HUES48 (cell line): ENCODE results near the gene AHNAK2.
"Not testable (repeated sequence)": the region's sequence is repeated elsewhere in the genome, so short reads cannot be mapped to it uniquely, and the experiment has no call there.

Source experiments
- H3K27ac ChIP-seq: one replicate; pipeline ENCODE4 v1.7.0; 2013; ENCODE audit warnings: low read depth, low read length, inconsistent platforms
- H3K27me3 ChIP-seq: 2 replicates; pipeline ENCODE4 v1.6.1; 2013; ENCODE audit warnings: mild to moderate bottlenecking, low read length; ENCODE audit not compliant: control insufficient read depth, insufficient read depth
- H3K36me3 ChIP-seq: 2 replicates; pipeline ENCODE4 v1.6.1; 2013; ENCODE audit warnings: low read length; ENCODE audit not compliant: control insufficient read depth, insufficient read depth
- H3K4me1 ChIP-seq: 2 replicates; pipeline ENCODE4 v1.6.1; 2013; ENCODE audit warnings: mild to moderate bottlenecking, low read length; ENCODE audit not compliant: control insufficient read depth, insufficient read depth
- H3K4me3 ChIP-seq: 2 replicates; pipeline ENCODE4 v1.5.1; 2013; ENCODE audit warnings: mild to moderate bottlenecking, low read depth, low read length
- H3K9ac ChIP-seq: 2 replicates; pipeline ENCODE4 v1.6.1; 2013; ENCODE audit warnings: mild to moderate bottlenecking, low read depth, low read length, moderate library complexity
- H3K9me3 ChIP-seq: 2 replicates; pipeline ENCODE4 v1.6.1; 2013; ENCODE audit warnings: low read length; ENCODE audit not compliant: control insufficient read depth, insufficient read depth

AHNAK2 gene

DNA sequence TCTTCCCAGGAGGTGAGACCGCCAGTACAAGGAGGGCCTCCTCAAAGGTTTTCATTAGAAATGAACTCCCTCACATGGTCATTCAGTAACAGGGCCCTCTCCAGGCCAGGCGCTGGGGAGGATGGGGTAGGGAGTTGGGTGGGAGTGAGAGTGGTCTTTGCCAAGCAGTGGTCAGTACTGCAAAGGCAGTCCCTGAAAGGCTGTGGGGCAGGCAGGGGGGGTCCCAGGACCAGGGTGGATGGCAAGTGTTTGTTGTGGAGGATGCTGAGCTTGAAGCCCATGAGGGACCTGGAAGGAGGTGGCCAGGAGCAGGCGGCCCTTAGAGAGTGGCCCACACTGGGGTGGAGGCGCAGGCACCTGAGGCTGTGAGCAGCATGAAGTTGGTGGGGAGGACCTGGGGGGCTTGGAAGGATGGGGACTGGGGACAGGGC, 87.0 kb downstream of the AHNAK2 start:
- no peaks in the 10 kb centered on the region for H3K27me3 ChIP-seq
- no peak overlapping the region for H3K4me3 ChIP-seq
- H3K4me1 ChIP-seq, result no peaks in the 10 kb centered on the region
- H3K36me3 ChIP-seq, result peaks cover 18% of the 10 kb centered on the region
- no peaks in the 10 kb centered on the region for H3K9me3 ChIP-seq
- H3K27ac ChIP-seq, result no peak overlapping the region
- H3K9ac ChIP-seq, result no peak overlapping the region

DNA sequence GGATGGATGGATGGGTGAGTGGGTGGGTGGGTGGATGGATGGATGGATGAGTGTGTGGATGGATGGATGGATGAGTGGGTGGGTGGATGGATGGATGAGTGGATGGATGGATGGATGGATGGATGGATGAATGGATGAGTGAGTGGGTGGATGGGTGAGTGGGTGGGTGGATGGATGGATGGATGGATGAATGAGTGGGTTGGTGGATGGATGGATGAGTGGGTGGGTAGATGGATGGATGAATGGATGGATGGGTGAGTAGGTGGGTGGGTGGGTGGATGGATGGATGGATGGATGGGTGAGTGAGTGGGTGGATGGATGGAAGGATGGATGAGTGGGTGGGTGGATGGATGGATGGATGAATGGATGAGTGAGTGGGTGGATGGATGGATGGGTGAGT, 87.9 kb downstream of the AHNAK2 start:
- H3K27me3 ChIP-seq, H3K4me3 ChIP-seq, H3K27ac ChIP-seq, H3K9me3 ChIP-seq, H3K9ac ChIP-seq, H3K4me1 ChIP-seq: not testable (repeated sequence)
- peaks cover 21% of the 10 kb centered on the region for H3K36me3 ChIP-seq

DNA sequence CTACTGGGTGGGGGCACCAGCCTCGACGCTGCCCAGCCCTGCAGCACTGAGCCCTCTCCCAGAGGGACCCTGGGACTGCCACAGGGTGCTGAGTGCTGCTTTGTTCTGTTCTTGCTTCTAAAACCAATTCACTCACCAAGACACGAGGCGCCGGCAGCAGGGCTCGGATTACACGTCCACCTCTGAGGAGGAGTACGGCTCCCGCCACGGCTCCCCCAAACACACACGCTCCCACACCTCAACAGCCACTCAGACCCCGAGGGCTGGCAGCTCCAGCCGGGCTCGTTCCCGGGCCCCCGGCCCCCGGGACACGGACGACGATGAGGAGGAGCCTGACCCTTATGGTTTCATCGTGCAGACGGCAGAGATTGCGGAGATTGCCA, 88.8 kb downstream of the AHNAK2 start:
- Histone ChIP-seq H3K4me1 (no peaks in the 10 kb centered on the region), H3K9me3 (no peaks in the 10 kb centered on the region), H3K9ac (no peak overlapping the region), H3K27me3 (no peaks in the 10 kb centered on the region), H3K4me3 (no peak overlapping the region), H3K36me3 (peaks cover 20% of the 10 kb centered on the region), H3K27ac (no peak overlapping the region)

DNA sequence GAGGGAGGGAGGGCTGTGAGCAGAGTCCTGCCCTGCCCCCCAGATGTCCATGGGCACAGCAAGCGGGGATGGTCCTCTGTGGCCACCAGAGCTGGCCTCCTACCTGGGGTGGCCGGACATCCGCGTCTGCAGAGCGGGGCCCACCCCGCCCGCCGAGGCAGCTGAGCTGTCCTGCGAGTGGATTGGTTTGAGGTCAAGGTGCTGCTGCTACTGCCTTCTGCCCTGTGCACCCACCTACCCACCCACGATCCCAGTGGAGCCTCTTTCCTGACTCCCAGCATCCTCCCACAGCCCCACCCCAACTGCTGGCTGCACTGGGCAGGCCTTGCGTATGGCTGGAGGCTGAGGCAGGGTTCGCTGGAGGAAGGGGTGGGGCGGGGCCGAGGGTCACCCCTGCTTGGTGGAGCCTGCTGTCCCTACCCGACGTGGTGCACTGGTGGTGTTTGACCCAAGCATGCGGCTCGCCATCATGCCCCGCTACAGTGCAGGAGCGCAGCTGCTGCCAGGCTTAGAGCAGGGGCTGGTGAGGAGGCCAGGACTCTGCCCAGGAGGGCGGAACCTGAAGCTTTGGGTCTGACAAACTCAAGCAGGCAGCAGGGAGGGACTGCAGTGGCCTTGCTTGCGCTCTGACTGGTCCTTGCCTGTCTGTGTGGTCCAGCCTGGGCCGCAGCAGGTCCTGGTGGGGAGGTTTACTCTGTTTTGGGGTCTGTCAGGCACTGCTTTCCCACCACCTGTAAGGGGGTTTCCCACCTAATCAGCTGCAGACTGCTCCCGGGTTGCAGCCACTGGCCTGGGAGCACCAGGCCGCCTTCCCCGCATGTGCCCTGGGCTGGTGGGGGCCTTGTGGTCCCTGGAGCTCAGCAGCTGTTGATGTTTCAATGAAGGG, 89.4 kb downstream of the AHNAK2 start:
- Histone ChIP-seq H3K27ac (no peak overlapping the region), H3K9me3 (no peaks in the 10 kb centered on the region), H3K4me3 (no peak overlapping the region), H3K4me1 (no peaks in the 10 kb centered on the region), H3K36me3 (peaks cover 22% of the 10 kb centered on the region), H3K27me3 (no peaks in the 10 kb centered on the region), H3K9ac (no peak overlapping the region)

DNA sequence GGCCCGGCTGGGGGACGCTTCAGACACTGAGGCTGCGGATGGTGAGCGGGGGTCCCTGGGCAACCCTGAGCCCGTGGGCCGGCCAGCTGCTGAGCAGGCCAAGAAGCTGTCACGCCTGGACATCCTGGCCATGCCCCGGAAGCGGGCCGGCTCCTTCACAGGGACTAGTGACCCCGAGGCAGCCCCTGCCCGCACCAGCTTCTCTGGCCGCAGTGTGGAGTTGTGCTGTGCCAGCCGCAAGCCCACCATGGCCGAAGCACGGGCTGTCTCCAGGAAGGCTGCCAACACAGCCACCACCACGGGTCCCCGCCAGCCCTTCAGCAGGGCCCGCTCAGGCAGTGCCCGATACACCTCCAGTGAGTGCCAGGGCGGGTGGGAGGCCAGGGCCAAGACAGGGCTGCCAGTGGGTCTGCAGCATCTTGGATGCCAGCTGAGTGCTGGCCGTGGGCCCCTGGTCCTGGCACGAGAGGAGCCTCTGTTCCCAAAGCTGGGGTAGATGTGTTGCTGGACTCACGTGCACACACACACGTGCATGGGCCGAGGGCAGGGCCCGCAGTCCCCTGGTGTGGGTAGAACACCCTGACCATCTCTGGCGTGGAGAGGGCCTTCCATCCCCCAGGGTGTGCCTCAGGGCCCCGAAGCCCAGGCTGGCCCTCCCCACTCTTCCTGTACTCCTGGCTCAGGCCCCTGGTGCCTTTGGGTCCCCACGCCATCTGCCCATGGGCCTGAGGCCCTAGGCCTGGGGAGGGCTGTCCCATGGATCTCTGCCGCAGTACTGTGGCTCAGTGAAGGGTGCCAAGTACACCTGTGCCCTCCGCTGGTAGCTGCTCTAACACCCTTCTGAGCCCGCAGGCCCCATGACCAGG, 90.3 kb downstream of the AHNAK2 start:
- Histone ChIP-seq H3K9ac (no peak overlapping the region), H3K27ac (no peak overlapping the region), H3K4me3 (no peak overlapping the region), H3K9me3 (no peaks in the 10 kb centered on the region), H3K4me1 (no peaks in the 10 kb centered on the region), H3K36me3 (peaks cover 30% of the 10 kb centered on the region), H3K27me3 (no peaks in the 10 kb centered on the region)
